HG03095 (cell line): ENCODE measurements around the gene ZEB2.
A peak's percentile ranks its signal among the peaks of the same experiment; 100 is the strongest.

Experiments
- ATAC-seq: cut with Tn5 transposase; IDR thresholded peaks from one replicate; pipeline ENCODE4 v1.9.1; 2021; ENCODE audit warnings: moderate library complexity; ENCODE audit not compliant: unreplicated experiment

Gene ZEB2

DNA sequence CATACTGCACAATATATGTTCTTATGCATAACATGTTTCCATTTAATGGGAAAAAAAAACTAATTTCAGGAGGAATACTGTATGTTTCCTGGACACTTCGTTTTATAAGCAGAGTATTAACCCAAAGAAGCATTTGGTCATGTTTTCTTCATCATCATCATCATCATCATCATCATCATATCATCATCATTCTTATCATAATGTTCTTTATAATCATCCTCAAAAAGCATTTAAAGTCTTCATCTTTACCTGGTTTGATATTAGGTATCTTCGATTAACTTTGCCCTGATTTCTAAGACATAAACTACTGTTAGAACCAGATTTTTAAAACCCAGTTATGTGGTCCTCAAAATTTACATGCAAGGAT, 47.9 kb downstream of the ZEB2 start:
- ATAC-seq = no peak

DNA sequence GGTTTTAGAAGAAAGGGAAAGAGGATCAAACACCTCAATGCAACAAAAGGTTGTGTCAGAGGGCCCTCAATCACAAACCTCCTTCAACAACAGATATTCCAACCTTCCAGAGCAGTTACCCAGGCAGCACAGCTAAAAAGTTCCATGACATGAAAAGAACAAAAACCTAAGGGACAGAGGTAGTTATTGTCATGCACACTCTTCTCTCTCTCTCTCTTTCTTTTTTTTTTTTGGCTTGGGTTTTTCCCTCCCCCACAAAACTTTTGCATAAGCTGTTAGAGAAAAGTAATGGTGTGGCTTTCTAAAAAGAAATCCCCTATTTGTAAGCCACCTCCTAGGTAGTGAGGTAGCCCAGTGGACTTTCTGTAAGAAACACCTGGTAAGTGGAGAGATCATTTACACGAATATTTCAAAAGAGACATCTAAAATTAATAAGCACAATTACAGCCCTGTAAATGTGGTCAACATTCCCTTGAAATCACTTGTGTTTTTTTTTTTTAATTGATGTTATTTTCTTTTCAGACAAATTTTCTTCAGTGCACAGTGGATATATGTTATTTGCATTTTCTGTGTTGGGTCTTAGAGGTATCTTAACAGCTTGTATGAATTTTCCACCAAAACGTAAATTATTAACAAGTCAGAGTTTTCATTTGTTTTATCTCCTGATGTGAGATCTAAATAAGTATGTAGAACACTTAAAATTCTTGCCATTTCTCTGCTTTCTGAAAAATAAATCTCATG, 48.4 kb downstream of the ZEB2 start:
- ATAC-seq = peak; percentile 89

DNA sequence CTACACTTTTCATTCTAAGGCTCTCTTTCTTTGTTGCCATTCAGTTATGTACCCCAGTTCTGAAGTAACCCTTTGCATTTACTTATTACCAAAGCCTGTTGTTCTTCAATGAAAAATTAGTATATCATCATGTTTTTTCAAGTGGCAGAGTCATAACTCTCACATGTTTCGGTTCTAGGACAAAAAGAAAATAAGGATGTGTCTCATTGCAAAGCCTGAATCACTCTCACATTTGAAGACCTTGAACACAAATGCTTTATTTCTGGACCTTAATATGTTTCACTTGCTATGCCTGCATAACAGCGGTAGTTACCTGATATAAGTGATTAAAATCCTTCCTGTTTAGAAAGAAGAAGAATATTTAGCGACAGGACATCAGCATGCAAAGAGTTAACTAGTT, 49.1 kb downstream of the ZEB2 start:
- no peak for ATAC-seq

DNA sequence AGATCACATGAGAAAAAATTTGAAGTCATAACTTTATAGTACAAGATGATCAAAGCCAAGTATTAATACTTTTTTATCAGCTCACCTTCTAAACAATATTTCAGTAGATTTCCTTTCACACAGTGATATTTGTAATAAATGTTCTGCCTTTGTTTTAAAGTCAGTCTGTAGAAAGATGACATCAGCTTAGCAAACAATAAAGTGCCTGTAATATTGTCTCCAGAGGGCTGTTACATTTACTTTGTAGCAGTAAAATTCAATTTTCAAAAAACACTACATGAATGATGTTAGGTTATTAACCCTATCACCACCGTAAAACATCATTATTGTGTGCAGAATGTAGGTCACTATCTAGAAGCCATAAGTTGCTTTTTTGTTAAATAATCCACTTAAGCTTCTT, 49.6 kb downstream of the ZEB2 start:
- ATAC-seq = no peak

DNA sequence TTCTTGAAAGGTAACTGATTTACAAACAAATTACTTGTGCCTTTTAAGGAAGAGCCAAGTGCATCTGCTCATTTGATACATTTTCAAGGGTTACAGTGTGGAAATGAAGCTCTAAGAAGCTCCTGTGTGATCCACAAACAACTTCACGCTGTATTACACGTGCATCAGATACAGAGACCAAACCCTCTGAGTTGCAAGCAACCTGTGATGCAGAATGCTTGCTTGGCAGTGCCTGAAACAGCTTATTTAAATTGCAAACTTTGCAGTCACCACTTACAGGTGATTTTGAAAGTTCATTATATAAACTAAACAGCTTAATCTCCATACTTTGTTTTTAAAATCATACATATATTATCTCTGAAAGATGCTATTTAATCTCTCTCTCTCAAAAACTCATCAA, 50.1 kb downstream of the ZEB2 start:
- ATAC-seq = no peak

DNA sequence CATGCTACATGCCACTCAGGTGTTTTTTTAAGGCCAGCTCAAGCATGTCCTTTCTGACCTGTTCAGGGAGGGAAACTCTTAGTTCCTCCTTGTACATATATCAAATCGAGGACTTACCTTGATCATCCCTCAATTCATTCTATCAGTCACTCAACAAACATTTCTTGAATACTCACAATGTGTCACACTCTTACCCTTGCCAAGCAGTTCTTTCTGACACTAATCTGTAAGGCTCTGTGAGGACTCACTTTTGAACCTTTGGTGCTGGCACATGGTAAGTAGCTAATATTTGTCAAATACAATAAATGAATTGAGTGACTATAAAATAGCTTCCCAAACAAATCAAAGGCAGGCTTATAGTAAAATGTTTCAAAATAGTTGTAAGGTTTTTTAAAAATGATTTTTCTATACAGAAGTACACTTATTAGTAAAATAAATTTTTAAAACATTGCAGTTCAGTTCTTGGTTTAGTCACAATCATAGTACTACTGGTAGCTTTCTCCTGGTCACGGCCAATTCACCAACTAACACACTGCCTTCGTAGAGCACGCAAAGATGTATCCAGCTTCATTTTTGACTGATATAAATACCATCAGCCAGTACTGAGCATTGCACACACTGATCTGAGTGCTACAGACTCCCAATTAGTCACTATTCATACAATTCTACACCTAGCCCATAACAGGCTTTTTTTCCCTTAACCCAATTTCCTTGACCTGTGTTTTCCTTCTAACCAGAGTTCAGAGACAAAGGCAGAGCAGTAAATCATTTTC, 50.9 kb downstream of the ZEB2 start:
- no peak for ATAC-seq

DNA sequence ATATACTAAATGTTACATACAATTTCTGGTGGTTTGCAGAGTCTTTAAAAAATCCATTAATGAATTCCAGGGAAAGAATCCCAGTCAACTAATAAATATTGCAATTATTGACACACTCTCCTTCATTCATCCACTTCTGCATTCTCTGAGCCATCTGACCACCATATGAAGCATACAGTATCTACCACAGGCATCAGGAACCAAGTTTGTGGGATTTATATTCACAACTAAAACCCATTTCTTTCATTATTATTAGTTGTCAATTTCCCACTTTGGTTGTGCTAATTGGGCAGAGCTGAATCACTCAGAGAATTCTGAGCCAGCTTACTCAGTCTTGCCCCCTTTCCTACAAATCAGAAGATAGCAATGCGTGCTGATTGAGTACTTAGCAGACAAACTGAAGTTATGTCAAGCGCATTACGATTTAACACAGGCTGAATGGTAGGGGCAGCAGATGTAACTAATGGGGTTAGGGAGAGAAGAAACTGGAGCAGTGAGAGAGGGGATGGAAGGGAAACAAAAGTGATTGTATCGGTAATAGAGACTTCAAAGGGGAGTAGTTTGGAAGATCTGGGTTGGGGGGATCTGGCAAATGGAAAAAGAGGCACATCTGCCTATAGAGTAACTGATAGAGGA, 52.3 kb downstream of the ZEB2 start:
- no peak for ATAC-seq

DNA sequence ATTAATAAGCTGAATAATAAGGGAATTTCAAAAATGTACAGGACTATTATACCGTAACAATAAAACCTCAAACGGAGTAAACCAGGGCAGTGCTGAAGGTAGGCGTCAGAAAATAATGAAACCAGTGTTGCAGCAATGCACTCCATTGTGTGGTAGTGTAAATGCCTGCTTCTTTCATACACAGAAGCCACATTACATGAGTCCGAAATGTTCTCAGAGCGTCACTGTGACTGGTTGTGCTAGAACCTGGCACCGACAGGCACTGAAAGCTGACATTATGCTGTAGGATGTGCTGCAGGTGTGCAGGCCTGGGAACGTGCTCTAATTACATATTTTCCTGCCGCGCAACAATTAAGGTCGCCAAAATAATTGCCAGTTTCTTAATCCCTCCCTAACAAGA, 53.3 kb downstream of the ZEB2 start:
- no peak for ATAC-seq

DNA sequence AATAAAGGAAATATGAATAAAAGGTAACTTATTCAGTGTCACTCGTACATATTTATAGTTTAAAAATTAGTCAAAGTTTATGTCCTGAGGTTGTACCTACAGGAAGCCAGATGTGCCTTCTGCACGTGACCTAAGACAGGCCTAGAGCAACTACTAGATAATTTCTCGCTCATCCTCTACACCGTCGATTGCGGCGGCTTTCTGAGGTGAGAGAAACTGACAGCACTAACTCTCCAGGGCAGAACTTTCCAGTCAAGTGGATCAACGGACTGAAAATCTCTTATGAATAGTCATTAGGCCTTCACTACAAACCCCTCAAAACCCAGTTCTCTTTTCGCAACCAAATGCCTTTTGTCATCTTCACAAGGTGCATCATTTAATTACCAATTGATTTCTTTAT, 54.2 kb downstream of the ZEB2 start:
- no peak for ATAC-seq

DNA sequence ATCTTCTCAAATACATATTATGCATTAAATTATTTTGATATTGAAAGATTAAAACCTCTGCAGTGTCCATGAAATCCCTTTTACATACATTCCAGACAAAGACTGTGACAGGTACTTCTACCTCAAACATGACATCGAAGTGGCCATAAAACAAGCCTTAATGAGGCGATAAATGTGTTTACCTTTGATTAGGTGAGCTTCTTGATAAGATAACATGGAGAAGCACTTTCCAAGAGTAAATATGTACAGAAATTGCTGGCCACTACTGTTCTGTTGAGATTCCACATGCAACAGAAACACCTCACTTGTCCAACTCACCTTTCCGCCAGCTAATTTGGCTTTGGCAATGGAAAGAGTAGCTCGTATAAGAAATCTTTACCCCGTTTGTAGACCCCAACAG, 55.2 kb downstream of the ZEB2 start:
- ATAC-seq = no peak

DNA sequence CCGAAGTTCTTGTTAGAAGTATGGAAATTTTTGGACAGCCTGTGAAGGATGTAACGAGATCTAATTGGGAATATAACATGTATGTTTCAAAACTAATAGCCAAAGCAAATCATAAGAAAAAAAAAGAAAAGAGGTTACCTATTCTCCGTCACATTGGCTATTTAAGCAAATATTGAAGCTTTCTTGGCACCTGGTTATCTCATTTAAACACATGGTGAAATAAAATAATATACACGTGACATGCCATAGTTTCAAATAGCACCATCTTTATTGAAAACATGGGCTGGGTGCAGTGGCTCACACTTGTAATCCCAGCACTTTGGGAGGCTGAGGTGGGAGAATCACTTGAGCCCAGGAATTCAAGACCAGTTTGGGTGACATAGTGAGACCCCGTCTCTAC, 56.7 kb downstream of the ZEB2 start:
- ATAC-seq = no peak

DNA sequence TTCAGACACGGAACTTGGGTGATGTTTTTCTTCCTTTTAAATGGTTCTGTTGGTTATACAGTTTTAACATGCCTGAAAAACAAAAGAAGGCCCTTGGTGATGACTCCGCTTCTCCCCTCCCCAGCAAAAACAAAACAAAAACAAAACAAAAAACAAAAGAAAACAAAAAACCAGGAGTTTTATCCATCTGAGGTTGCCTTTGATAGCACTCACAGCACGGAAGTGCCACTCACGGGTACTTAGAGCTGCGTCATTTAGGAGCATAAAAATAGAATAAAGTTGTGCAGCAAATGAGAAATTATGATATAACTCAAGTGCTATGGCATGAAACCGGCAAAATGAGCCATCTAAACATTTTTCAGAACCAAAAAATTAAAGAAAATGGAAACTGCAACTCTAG, 57.7 kb downstream of the ZEB2 start:
- no peak for ATAC-seq

DNA sequence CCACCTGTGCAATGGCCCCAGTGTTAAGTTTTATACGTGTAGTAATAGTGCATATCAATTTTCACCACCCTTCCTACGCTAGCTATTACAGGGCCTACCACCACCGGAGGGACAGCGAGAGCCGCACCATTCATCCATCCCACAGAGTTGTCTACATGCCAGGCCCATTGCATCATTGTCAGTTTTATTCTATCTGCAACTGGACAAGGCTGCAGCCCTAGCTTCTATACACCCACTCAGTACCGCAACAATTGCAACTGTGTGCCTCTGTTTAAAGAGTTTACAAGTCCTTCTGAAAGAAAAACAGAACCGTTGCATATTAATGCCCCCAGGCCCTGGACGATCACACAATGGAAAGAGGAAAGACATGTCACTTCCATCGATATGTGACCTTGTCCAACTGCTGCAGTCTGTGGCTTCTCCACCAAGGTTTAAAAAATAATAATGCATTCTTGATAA, 58.6 kb downstream of the ZEB2 start:
- no peak for ATAC-seq

DNA sequence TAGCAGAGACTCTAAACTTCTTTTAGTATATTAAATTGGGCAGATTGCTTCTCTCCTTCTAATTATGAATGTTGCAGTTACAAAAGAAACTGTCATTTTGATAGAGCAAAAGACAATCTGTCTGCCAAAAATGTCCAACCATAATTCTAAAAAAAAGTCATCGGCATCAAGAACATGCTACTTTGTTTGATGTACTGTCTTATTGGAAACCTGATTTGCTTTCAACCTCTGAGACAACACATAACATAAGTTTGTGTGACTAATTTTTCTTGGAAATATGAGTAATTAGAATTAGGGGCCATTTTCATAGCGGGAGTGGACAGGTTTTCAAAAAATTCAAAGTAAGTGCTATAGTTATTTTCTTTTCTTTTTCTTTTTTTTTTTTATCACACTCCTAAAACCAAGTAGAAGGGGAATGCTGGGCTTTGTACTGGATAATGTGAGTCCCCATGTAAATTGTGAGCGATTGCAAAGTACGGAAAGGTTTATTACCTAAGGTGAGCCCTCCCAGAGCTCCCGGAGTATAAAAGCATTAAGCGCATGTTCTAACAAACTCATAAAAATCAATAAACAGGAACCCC, 59.1 kb downstream of the ZEB2 start:
- ATAC-seq = no peak

DNA sequence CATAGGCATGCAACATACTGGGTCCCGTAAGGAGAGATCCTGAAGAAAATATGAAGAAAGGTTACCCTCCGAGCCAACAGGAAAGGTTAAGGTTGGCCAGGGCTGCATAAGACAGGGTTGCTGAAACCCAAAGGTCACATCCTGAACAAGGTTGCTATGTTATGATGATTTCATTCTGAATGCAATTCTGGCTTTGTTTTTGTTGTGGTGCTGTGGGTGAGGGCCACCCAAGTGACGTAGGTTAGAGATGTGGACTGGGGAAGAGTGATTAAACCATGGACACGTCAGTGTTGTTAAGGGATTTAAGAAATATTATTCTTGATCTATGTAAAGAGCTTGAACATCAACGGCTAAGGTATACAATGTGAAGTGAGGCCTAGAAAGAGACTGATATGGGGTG, 60.0 kb downstream of the ZEB2 start:
- ATAC-seq = no peak

DNA sequence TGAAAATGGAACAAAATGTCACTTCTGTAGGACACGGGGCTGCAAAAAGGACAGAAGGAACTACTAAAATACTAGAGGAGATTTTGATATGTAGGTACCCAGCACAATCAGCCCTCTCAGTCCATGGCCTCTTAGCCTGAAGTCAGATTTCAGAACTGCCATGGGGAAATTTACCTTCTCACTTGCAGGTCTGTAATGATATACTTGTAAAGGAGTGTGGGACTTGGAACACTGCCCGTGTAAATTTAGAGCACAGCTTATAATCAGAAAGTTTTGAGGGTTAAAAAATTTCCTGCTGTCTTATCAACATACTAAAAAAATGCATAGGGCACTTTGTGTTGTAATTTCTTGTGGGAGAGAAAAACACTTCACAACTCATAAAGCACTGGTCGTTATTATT, 60.6 kb downstream of the ZEB2 start:
- no peak for ATAC-seq

DNA sequence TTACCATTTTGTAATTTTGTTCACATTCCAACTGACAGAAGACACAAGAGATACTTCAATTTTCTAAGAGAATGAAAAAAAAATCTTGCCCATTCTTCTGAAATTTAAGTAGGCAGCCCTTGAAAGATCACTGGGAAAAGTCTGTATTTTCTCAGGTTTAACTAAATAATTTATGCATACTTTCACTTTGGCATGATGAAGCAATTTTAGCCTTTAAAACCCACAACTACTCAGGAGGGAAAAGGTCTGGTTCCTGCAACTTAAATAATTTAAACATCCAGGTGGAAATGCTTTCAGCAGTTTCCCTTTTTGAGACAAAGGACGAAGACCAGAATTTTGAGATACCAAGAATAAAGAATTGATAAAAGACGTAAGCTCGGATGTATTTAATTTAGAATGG, 61.4 kb downstream of the ZEB2 start:
- ATAC-seq = no peak

DNA sequence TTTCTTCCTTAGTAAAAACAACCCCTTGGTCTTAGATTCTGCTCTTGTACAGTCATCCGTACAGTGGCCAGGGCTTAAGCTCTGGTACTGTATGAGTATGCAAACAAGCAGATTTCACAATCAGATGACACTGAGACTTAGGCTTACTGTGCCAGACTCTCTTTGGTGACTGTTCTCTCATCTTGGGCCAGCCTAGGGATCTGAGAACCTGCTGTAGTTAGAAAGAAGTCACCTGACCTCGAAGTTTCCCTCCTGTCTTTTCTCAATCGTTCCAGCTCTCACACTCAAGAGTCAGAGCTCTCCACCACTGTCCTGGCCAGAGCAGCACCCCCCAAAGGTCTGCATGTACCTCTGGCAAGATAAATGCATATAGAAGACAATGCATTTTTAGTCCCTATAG, 63.2 kb downstream of the ZEB2 start:
- no peak for ATAC-seq

DNA sequence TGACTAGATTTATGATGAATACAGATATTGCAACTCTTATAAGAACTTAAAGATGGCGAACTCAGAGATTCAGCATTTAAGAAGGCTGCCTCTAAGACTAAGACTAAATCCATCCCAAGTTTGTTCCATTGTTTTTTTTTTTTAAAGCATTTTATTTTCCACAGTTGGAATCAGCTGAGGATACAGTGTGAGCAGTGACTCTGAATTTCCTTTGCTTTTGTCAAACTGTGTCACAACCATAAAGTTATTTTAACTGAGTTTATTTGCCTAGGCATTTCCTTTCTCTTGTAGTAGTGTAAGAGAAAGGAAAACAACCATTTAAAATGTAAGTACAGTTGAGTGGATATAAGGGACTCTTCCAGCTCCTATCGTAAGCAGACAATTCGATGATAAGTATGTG, 63.9 kb downstream of the ZEB2 start:
- ATAC-seq = no peak

DNA sequence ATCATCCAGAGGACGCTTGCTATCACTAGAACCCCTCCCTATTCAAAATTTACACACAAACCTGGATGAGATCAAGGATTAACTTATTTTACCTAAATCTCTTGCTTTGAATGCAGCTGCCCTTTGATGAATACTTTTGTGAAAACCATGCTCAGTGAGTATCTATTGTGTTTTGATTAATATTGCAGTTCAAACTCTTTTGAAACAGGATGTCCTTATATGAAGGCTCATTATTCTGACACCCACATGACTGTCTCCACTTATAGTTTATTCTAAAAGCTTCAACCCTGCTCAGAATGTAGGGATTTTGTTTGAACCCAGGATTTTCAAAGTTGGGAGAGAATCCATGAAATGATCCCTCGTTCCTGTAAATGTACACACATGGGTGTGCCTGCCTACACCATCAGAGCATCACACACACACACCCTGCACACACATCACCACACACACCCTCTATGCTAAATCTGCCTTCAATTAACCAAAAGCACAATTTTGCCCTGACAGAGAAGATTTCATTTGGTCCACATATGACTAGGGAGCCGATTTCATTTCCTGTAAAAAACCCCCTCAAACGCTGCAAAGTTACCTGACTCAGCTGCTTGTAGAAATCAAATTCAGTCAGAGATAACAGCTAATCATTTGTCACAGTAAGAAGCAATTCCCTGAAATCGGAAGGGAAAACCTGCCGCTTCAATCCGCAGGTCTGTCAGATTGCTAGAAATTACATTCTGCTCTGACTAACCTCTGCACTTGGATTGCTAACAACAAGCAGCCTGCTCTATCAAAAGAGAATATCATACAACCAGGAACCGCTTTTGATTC, 65.2 kb downstream of the ZEB2 start:
- ATAC-seq = no peak
